ENCODE results near the gene PLCB4. TPM values are rescaled to one million over a fixed set of nuclear protein-coding genes. Genes with fewer than 3 reads are reported as not detected.

Gene PLCB4
- total RNA-seq, 1 experiment from 2014 or later: 12.6 TPM

DNA sequence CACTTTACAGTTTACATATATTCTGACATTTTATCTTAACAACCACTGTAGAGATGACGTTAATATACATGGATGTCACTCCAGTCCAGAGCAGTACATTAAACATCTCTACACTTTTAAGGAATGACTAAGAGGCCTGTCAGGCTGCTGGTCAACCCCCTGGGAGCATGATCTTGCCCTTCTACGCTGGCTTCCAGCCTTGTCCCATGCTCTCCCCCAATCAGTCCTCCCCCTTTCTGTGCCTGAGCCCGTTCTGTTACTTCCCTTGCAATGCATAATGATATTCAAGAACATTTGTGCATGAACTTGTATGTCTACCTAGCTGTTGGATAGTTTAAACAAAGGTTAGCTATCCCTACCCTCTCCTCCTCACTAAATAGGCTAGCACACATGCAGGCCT, 40.5 kb upstream of the PLCB4 start:
- Mint-ChIP-seq H3K27ac (no peak overlapping the region), H3K4me3 (no peak overlapping the region), H3K27me3 (ENCODE audit: low read depth) (no peaks in the 10 kb centered on the region; the same call in 1 of the 2 replicates), H3K9me3 (peaks cover 5% of the 10 kb centered on the region), H3K36me3 (no peaks in the 10 kb centered on the region), H3K4me1 (peaks cover 20% of the 10 kb centered on the region)
- DNase-seq (ENCODE audit: low spot score) (no peak), ATAC-seq (no peak)
- CTCF ChIA-PET: no interaction called here
- POLR2A ChIA-PET: no interaction called here
- TF ChIP-seq PREB (CRISPR knock-in tag; IDR thresholded peaks at IDR 0.05; ENCODE audit: borderline replicate concordance): no peak
- TF ChIP-seq, protein P1, sequence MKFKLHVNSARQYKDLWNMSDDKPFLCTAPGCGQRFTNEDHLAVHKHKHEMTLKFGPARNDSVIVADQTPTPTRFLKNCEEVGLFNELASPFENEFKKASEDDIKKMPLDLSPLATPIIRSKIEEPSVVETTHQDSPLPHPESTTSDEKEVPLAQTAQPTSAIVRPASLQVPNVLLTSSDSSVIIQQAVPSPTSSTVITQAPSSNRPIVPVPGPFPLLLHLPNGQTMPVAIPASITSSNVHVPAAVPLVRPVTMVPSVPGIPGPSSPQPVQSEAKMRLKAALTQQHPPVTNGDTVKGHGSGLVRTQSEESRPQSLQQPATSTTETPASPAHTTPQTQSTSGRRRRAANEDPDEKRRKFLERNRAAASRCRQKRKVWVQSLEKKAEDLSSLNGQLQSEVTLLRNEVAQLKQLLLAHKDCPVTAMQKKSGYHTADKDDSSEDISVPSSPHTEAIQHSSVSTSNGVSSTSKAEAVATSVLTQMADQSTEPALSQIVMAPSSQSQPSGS (CRISPR knock-in tag; IDR thresholded peaks at IDR 0.05; ENCODE audit: borderline replicate concordance, low read depth): no peak
- TF ChIP-seq, protein P2, sequence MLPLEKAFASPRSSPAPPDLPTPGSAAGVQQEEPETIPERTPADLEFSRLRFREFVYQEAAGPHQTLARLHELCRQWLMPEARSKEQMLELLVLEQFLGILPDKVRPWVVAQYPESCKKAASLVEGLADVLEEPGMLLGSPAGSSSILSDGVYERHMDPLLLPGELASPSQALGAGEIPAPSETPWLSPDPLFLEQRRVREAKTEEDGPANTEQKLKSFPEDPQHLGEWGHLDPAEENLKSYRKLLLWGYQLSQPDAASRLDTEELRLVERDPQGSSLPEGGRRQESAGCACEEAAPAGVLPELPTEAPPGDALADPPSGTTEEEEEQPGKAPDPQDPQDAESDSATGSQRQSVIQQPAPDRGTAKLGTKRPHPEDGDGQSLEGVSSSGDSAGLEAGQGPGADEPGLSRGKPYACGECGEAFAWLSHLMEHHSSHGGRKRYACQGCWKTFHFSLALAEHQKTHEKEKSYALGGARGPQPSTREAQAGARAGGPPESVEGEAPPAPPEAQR (CRISPR knock-in tag; IDR thresholded peaks at IDR 0.05): no peak

DNA sequence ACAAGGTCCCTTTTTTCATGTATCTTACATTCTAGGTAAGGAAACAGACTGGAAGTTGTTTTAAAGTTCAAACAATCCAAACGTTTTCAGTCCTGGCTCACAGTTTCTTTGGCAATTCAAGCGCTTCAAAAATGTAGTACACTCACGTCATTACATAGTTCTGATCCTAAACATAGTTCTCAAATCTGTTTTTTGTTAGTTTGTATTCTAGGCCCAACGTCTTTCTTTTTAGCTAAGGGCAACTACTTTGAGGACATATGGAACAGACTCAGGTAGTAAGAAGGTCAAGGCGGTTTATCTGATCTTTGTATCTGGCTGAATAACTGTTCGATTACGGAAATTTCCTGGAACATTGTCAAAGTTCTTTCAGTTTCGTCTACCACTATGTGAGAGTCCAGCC, 36.9 kb upstream of the PLCB4 start:
- no peak overlapping the region for H3K4me3 Mint-ChIP-seq
- peaks cover 8% of the 10 kb centered on the region for H3K9me3 Mint-ChIP-seq
- peaks cover 9% of the 10 kb centered on the region for H3K4me1 Mint-ChIP-seq
- no peak overlapping the region for H3K27ac Mint-ChIP-seq
- CTCF ChIA-PET: no interaction called here
- no peaks in the 10 kb centered on the region; the same call in 1 of the 2 replicates for H3K27me3 Mint-ChIP-seq (ENCODE audit: low read depth)
- ATAC-seq (no peak), DNase-seq (ENCODE audit: low spot score) (no peak)
- TF ChIP-seq ZMAT4 (CRISPR knock-in tag; IDR thresholded peaks at IDR 0.05) (no peak), JUN (CRISPR knock-in tag; IDR thresholded peaks at IDR 0.05) (no peak), CBFB (CRISPR knock-in tag; IDR thresholded peaks at IDR 0.05; ENCODE audit: low read depth) (no peak), NFYB (CRISPR knock-in tag; conservative IDR thresholded peaks at IDR 0.05; ENCODE audit: low read depth) (no peak), ERG (CRISPR knock-in tag; IDR thresholded peaks at IDR 0.05) (no peak), ZNF423 (CRISPR knock-in tag; IDR thresholded peaks at IDR 0.05) (no peak), NFE2L1 (CRISPR knock-in tag; IDR thresholded peaks at IDR 0.05) (no peak), ELF4 (CRISPR knock-in tag; IDR thresholded peaks at IDR 0.05; ENCODE audit: low read depth) (no peak), FOXP1 (CRISPR knock-in tag; IDR thresholded peaks at IDR 0.05; ENCODE audit: borderline replicate concordance) (no peak), ZNF671 (CRISPR knock-in tag; IDR thresholded peaks at IDR 0.05) (no peak), ZNF317 (CRISPR knock-in tag; IDR thresholded peaks at IDR 0.05; ENCODE audit: borderline replicate concordance, low read depth) (no peak), TEAD4 (CRISPR knock-in tag; IDR thresholded peaks at IDR 0.05) (no peak), ZNF263 (CRISPR knock-in tag; IDR thresholded peaks at IDR 0.05; ENCODE audit: low read depth) (no peak), MXD4 (CRISPR knock-in tag; IDR thresholded peaks at IDR 0.05; ENCODE audit: borderline replicate concordance) (no peak)
- TF ChIP-seq, protein P3, sequence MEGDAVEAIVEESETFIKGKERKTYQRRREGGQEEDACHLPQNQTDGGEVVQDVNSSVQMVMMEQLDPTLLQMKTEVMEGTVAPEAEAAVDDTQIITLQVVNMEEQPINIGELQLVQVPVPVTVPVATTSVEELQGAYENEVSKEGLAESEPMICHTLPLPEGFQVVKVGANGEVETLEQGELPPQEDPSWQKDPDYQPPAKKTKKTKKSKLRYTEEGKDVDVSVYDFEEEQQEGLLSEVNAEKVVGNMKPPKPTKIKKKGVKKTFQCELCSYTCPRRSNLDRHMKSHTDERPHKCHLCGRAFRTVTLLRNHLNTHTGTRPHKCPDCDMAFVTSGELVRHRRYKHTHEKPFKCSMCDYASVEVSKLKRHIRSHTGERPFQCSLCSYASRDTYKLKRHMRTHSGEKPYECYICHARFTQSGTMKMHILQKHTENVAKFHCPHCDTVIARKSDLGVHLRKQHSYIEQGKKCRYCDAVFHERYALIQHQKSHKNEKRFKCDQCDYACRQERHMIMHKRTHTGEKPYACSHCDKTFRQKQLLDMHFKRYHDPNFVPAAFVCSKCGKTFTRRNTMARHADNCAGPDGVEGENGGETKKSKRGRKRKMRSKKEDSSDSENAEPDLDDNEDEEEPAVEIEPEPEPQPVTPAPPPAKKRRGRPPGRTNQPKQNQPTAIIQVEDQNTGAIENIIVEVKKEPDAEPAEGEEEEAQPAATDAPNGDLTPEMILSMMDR (IDR thresholded peaks at IDR 0.05): no peak
- TF ChIP-seq, protein P4, sequence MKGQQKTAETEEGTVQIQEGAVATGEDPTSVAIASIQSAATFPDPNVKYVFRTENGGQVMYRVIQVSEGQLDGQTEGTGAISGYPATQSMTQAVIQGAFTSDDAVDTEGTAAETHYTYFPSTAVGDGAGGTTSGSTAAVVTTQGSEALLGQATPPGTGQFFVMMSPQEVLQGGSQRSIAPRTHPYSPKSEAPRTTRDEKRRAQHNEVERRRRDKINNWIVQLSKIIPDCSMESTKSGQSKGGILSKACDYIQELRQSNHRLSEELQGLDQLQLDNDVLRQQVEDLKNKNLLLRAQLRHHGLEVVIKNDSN (CRISPR knock-in tag; IDR thresholded peaks at IDR 0.05): no peak
- POLR2A ChIA-PET: no interaction called here
- H3K36me3 Mint-ChIP-seq: no peaks in the 10 kb centered on the region

Measured in WTC11 (cell line).